GM18502 (cell line): ENCODE data around the gene GPX3.

ENCODE experiments used
- ATAC-seq: cut with Tn5 transposase; IDR thresholded peaks from one replicate; pipeline ENCODE4 v1.9.1; 2021; ENCODE audit warnings: mild to moderate bottlenecking; ENCODE audit not compliant: unreplicated experiment, poor library complexity

Gene GPX3

DNA sequence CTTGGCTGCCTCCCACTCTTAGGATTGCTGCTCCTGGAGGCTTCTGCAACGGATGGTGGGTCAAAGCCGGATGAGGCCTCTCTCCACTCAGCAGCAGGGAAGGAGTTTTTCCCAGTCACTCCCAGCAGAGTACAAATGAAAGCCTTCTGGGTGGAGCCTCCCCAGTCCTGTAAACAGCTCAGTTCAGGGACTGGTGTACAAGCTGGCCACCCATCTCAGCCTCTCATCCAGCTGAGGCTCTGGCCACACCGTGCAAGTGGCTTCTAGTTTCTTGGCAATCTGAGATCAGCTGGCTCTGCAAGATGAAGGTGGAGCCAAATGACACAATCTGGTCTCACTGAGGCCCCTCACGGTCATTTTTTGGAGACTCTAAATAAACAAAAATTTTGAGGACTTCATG is 10.0 kb downstream of the GPX3 start:
- no peak for ATAC-seq

DNA sequence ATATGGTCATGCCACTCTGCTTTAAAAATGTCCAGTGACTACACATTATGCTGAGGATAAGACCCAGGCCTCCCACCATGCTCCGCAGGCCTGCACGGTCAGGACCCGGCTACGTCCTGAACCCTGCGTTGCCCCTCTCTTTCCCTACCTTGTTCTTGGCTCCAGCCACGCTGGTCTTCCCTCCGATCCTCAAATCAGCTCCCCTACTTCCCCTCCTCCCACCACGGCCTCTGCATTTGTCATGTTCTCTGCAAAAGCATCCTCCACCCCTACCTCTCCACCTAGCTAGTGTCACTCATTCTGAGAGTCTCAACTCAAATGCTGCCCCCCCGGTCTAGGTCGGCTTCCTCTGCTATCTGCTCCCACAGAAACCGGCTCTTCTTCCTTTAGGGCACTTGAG is 11.2 kb downstream of the GPX3 start:
- no peak for ATAC-seq

DNA sequence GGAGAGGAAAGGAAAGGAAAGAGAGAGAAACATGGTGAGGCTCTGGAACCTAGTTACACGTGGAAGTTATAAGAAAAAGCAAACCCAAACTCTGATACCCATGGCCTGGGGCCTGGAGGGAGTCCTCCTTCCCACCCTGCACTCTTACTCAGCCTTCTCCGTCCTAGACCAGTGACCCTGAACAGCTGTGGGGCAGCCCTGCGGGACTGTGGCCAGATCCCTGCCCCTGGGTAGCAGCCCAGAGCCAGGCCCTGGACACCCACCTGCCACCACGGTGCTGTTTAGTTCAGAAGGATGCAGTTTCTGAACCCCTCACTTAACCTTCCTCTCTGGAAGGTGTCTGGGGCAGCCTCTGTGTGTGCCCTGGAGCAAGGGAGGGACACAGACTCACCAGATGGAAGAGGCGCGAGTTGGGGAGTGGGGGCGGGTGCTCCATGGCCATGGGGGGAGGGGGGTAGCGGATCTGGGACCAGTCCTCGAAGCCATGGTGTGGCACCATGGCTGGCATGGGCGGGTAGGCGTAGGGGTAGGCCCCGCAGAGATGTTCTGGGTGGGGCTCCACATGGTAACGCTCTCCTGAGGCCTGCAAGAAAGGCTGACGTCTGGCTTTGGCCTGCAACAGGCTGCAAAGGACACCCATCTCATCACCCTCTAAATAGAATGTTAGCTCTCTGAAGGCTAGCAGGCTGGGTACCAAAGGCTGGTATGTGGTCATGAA is 13.0 kb downstream of the GPX3 start:
- ATAC-seq = no peak

DNA sequence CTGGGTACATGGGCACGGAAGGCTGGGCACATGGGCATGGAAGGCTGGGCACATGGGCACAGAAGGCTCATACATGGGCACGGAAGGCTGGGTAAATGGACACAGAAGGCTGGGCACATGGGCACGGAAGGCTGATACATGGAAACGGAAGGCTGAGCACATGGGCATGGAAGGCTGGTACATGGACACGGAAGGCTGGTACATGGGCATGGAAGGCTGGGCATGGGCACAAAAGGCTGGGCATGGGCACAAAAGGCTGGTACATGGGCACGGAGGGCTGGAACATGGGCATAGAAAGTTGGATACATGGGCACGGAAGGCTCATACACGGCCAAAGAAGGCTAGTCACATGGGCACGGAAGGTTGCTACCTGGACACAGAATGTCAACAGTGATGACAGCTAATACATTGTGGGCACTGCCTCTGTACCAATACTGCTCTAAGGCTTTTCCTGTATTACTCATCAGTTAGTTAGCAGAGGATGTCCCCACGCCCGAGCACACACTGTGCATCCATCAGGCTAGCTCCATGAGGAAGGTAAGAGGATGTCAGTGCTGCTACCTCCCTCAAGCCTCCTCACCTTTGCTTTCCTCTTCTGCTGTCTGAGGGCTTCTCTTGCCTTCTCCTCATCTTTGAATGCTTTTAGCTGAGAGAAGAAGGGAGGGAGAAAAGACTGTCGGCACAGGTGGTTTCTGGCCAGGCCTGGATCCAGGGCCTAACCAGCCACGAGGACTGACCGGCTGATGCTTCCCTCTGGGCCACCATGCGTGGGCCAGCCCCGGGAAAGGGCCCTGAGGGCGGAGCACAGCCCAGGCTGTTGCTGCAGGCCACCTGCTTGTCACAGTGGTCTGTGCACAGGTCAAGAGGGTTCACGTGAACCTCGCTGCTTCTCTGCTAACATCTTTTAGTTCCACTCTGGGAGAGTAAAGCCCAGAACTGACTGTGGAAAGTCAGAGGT is 14.3 kb downstream of the GPX3 start:
- ATAC-seq = no peak

DNA sequence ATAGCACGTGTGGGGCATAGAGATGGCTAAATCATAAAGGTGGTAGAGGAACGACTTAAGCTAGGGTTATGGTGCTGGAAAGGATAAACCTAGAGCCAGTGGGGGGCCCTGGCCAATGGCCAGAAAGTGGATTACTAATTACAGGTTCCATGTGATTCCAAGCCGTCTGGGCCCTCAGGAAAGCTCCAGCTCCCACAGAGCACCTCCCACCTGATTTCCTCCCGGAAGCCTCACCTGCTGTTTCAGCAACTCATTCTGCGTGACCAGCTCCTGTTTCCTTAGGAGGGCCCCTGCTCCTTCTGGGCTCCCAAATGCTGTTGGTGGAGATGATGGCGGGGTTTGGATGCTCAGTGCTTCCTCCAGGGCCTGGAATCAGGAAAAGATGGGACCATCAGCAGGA is 16.2 kb downstream of the GPX3 start:
- ATAC-seq = no peak

DNA sequence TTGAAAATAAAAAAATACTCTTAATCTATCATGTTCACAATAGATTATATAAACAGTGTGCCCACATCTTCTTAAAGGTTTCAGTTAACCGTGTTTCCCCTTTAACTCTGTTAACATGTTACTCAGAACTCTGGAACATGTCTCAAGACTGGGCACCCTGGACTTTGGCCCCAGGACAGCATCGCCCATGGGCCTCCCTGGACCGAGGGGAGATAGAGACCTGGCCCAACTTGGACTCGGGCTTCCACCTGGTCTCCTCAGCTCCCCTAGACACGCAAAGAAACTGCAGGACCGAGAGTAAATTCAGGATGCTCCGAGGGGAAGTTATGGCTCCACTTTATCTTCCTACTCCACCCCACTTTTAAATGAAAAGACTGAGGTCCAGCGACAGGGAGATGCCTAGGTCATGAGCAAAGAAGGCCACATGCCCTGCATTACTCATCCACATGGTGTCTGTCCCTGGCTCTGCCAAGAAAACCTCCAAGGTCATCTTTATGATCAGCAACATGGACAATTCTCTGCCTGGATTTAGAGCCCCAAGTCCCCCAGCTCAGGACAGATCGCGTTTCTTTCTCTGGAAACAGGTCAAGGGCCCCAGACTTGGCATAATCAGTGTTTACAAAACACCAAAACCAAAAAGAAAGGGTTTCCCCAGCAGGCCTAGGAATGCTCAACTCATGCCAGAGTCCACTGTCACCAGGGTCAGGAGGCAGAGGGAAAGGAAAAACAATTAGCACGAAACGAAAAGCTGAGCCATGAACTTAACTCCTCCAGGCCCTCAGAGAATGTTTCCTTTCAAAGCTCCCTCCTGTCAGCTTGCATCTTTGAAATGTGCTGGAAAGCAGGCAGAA is 17.4 kb downstream of the GPX3 start:
- ATAC-seq = no peak

DNA sequence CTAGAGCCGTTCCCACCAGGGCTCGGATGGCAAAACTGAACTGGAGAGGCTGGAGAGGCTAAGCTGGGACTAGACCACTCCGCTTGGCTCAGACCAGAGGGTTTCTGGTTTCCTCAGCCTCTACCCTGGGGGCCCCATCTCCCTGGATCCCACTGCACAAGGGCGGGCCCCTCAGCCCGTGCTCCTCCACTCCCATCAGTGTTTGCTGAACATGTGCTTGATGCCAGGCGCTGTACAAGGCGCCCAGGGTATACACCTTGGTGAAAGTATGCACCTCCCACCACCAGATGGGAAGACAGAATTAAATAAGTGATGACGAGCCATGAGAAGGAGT is 18.0 kb downstream of the GPX3 start:
- no peak for ATAC-seq

DNA sequence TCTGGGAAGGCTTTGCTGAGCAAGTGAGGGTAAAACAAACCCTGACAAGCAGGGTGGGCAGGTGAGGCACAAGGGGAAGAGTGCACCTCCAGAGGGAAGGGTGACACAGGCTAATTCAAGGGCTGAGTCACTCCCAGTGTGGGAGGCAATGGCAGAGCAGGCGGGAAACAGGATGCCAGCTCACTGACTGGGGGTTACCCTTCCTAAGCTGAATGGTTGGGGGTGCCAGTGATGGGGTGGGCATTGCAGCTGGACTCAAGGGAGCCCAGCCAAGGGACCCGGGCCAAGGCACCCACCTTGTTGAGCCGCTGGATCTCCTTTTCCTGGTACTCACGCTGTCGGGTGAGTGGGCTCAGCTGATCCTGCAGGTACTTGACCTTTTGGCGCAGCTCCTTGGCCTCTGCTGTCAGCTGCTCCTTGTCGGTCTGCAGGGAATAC is 18.4 kb downstream of the GPX3 start:
- ATAC-seq = no peak

DNA sequence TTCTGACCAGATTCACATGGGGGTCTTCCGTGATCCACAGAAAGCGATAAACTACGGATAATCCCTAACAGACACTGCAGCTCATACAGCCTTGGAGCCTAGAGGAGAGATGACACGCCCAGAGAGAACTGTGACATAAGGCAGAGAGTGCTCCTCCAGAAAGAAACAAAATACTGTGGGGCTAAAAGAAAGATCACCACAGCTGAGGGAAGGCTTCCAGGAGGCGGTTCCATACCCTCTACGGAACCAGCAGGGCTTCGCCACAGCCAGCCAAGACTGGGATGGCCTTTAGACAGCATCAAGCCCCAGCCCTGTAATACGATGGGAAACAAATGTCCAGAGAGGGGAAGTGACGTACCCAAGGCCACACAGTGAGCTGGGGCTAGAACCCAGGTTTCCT is 19.3 kb downstream of the GPX3 start:
- ATAC-seq = no peak

DNA sequence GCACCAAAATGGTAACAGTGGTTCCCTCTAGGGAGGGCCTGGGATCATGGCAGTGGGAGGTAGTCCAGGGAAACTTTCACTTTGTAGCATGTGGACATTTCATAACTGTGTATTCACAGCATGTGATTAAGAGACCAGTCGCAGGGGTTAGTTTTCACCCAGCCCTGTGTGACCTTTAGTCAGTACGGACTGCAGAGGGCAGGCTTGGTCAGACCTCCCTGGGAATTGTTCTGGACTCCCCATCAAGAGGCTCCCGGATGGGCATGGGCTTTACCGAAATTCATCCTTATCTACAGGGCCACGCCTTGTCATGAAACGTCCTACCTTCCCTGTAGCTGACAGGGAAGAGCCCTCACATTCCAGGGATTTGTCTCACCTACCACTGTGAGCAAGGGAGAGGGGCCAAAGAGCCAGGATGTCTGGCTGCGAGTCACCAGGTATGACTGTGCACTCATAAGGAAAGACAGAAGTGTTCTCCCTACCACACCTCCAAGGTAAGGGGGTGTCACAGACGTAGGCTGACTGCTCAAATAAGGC is 19.9 kb downstream of the GPX3 start:
- ATAC-seq = no peak

DNA sequence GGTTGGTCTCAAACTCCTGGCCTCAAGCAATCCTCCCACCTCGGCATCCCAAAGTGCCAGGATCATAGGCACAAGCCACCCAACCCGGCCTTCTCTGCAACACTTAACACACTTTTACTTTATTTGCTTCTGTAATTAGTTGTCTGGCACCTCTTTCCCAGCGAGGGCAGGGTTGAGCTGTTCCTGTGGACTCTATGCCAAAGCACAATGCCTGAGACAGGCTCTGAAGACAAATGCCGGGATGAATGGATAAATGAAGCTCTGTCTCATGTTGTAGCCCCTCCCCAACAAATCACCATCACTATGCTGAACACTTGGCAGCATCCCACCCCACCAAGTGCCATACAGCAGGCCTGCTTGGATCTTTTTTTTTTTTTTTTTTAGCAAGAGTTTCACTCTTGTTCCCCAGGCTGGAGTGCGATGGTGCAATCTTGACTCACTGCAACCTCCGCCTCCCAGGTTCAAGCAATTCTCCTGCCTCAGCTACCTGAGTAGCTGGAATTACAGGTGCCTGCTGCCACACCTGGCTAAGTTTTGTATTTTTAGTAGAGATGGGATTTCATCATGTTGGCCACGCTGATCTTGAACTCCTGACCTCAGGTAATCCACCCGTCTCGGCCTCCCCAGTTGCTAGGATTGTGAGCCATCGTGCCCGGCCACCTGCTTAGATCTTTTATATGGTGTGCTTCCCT is 21.3 kb downstream of the GPX3 start:
- no peak for ATAC-seq

DNA sequence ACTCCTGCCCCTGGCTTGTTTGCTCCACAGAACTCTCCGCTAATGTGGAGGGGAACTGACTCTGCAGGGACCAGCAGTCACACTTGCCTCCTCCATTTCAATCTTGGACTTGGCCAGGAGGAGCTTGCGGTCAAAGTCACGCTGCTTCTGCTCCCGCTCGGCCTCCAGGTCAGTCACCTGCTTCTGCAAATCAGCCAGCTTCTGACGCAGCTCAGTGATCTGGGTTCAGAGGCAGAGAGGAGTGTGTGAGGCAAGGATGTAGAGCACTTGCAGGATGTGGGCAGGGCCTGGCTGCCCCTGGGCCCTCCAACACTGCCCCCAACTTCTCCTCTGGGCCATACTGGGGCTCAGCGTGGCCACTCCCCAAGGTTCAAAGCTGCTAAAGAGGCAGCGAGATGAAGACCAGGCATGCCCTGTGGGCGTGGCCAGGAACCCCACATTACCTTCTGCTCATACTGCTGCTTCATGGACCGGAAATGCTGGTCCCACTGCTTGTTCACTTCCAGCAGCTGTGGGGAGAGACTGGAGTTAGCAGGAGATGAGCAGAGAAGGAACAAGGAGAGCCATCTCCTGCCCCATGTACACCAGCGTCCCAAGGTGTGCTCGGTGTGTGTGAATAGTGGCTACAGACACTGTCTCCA is 22.2 kb downstream of the GPX3 start:
- ATAC-seq = no peak

DNA sequence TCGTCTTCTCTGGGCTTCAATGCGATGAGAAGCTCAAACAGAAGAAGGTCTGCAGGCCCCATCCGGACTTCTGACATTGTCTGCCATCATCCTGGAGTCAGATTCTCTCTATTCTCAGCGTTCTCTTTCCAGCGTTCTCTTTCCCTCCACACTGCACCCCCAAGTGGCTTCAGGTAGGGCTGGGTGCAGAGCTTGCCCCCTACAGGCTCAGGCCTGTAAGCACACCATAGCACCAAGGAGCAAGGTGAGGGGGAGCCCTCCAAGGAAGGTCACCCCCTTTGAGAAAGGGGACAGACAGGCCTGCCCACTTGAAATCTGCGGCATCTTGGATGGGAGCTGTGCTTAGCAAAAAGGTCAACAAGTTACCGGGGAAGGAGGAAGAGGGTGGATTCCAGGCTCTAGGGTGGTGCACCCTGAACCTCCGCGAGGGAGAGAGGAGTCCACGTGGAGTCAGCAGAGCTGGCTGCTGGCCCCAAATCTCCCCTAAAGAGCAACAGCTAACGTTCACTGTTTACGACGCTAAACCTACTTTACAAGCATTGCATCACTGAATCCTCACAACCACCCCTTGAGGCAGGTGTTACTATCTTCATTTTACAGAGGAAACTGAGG is 27.5 kb downstream of the GPX3 start:
- ATAC-seq = peak; percentile 61

DNA sequence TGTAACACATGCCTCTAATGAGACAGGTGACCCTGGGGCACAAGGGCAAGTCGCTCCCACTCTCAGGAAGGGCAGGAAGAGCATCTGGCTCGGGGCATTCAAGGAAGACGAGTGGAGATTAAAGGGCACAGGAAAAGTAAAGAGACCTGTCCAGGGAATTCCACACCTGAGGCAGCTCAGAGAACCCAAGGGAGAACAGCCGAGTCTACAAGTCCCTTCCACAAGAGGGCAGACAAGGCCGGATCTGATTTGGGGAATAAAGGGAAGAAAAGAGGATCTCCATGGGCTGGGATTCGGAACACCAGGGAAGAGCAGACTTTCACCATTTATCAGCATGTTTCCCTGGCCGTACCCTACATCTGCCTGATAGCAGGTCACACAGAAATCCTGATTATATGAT is 28.1 kb downstream of the GPX3 start:
- ATAC-seq = no peak

DNA sequence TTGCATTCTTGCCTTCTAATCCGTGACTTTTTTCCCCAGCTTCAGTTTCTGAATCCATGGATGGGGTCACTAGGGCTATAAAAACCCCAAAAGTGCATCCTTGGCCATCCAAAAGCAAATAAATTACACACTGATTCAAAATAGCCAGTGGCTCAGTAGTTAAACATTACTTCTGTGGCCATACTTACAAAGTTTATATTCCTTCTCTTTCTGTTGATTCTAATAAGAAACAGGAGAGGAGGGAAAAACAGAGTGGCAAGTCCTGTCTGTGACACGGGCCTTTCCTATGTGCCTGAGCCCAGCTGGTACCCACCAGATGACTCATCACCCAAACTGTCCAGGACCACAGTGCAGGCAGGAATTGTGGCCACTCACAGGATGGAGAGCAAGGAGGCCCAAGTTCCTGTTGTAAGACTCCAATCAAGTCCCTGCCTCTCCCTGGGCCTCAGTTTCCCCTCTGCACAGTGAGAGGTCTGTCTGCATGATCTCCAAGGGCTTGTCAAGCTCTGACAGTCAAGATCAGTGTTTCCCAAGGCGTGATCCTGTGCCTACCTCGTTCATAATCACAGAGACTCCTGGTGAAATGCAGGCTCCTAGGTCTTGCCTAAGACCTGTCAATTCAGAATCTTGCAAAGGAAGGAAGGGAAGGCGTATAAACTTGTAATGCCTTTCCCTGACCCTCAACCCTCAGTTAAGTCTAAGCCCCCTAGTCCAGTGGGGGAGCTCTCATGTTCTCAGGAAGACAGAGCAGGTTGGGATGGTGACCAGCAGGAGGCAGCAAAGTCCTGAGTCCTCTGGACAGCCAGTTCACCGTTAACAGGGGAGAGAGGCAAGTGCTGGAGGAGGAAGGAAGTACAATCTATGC is 30.9 kb downstream of the GPX3 start:
- peak; percentile 75 for ATAC-seq

DNA sequence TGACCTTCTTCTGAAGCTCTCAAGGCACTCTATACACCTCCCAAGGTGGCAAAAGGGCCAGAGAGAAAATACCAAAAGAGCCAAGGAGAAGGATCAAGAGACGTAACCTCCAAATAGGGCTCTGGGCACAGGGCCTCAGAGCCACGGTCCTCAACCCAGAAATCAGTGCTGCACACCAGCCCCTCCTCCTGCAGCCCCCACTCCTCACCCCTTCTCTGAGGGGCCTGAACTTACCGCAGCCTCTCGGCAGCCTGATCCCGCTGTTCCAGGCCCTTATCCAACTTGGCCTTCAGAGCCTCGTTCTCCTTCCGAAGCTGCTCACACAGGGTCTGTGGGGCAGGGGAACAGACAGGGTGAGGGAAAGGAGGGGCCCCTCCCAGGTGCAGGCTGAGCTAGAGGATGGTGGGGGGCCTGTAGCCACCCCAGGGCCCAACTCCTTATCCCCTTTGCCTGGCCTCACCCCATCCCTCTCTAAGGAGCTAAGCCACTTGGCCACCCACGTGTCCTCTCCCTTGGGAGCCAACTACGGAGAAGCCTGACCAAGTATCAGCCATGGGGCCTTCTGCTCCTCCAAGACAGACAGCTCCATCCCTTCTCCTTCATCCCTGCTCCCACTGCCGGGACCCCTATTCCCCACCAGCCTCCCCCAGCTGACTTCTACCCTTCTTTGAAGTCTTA is 31.7 kb downstream of the GPX3 start:
- ATAC-seq = no peak

DNA sequence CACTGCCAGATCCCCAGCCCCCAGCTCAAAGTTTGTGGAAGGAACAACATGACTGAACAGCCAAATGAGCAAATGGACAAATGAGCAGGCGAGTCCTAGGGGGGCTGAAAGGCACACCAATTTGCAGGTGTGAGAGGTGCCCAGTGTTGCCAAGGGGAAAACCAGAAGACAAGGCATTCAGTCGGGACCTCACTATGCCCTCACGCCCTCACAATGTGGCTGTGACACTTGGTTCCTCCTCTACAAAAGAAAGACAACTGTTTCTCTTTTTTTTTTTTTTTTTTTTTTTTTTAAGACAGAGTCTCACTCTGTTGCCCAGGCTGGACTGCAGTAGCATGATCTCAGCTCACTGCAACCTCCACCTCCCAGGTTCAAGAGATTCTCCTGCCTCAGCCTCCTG is 32.4 kb downstream of the GPX3 start:
- ATAC-seq = no peak
